CD4-positive, alpha-beta T cell treated with Interferon alpha-2 for 1 hour (primary cell): ENCODE measurements around the gene CDK5R1.
"Not testable (repeated sequence)": the region's sequence is repeated elsewhere in the genome, so short reads cannot be mapped to it uniquely, and the experiment has no call there.

Experiments
- DNase-seq, 2 donors: peaks; one replicate each; pipeline ENCODE4 v3.0.0-alpha.2; 2020 to 2022

Gene CDK5R1

GRCh38 chr17:32519228-32520103 is 32.7 kb downstream of the CDK5R1 start:
- peak; percentile 39 to 77 for DNase-seq

GRCh38 chr17:32520104-32520701 is 33.4 kb downstream of the CDK5R1 start:
- DNase-seq, result peak; percentile 28 to 71

- DNase-seq, result no peak
Observed at GRCh38 chr17:32520737-32521404, 34.1 kb downstream of the CDK5R1 start.

- DNase-seq, result peak; percentile 13 to 65
Observed at GRCh38 chr17:32523017-32523680, 36.4 kb downstream of the CDK5R1 start.

GRCh38 chr17:32523827-32524552 is 37.2 kb downstream of the CDK5R1 start:
- DNase-seq, result peak in 1 of 2 donors; percentile 47

- not testable (repeated sequence) for DNase-seq
Observed at GRCh38 chr17:32524553-32524880, 37.7 kb downstream of the CDK5R1 start.

- DNase-seq, result no peak
Observed at GRCh38 chr17:32525122-32525521, 38.3 kb downstream of the CDK5R1 start.

- no peak for DNase-seq
Observed at GRCh38 chr17:32527146-32527545, 40.4 kb downstream of the CDK5R1 start.

GRCh38 chr17:32528825-32529224 is 42.0 kb downstream of the CDK5R1 start:
- peak in 1 of 2 donors; percentile 35 for DNase-seq

GRCh38 chr17:32529604-32530003 is 42.8 kb downstream of the CDK5R1 start:
- no peak for DNase-seq

GRCh38 chr17:32533296-32533695 is 46.5 kb downstream of the CDK5R1 start:
- DNase-seq, result no peak

GRCh38 chr17:32536736-32537643 is 50.2 kb downstream of the CDK5R1 start:
- no peak for DNase-seq
